ENCODE measurements around the gene CXXC1.

GRCh38 chr18:50334546-50335152 is 47.2 kb upstream of the CXXC1 start:
- TF ChIP-seq CTCF (IDR thresholded peaks at IDR 0.05; ENCODE audit: low read length) = no peak
- no peak for TF ChIP-seq EZH2 (optimal IDR thresholded peaks at IDR 0.05; ENCODE audit: low read depth, low read length)
